ENCODE results near the gene MLST8.
"Not testable (repeated sequence)": the region's sequence is repeated elsewhere in the genome, so short reads cannot be mapped to it uniquely, and the experiment has no call there.

MLST8 gene

GRCh38 chr16:2190659-2191445 is 14.4 kb upstream of the MLST8 start:
- no peak for DNase-seq

- no peak for DNase-seq
Measured at GRCh38 chr16:2191446-2191706, 13.9 kb upstream of the MLST8 start.

GRCh38 chr16:2194166-2194834 is 11.0 kb upstream of the MLST8 start:
- DNase-seq = no peak

- peak; percentile 63 to 70 for DNase-seq
Measured at GRCh38 chr16:2194852-2195321, 10.4 kb upstream of the MLST8 start.

GRCh38 chr16:2195322-2196161 is 9.7 kb upstream of the MLST8 start:
- no peak for DNase-seq

GRCh38 chr16:2196162-2196980 is 8.9 kb upstream of the MLST8 start, which contains the start of gene CASKIN1:
Gene CASKIN1, minus strand, starts transcription at chr16:2196605. Its CDS starts 173 bp downstream, at chr16:2196432.
- peak in 1 of 2 donors; percentile 19 for DNase-seq

- DNase-seq = no peak
Measured at GRCh38 chr16:2196981-2197511, 8.2 kb upstream of the MLST8 start.

- no peak for DNase-seq
Measured at GRCh38 chr16:2197765-2198164, 7.5 kb upstream of the MLST8 start.

- DNase-seq = no peak
Measured at GRCh38 chr16:2198283-2198682, 7.0 kb upstream of the MLST8 start.

GRCh38 chr16:2199095-2199494 is 6.2 kb upstream of the MLST8 start:
- DNase-seq = no peak

- no peak for DNase-seq
Measured at GRCh38 chr16:2199621-2200139, 5.6 kb upstream of the MLST8 start.

- no peak for DNase-seq
Measured at GRCh38 chr16:2200313-2200712, 4.9 kb upstream of the MLST8 start.

GRCh38 chr16:2203119-2203688 is 2.0 kb upstream of the MLST8 start:
- not testable (repeated sequence) for DNase-seq

GRCh38 chr16:2204416-2205103 is 694 bp upstream of the MLST8 start:
- DNase-seq = no peak

- no peak for DNase-seq
Measured at GRCh38 chr16:2205967-2206313, 686 bp downstream of the MLST8 start.

- no peak for DNase-seq
Measured at GRCh38 chr16:2206420-2206779, 1.1 kb downstream of the MLST8 start.

GRCh38 chr16:2206780-2207433 is 1.7 kb downstream of the MLST8 start:
- DNase-seq = no peak

GRCh38 chr16:2207872-2208271 is 2.6 kb downstream of the MLST8 start:
- no peak for DNase-seq

- no peak for DNase-seq
Measured at GRCh38 chr16:2208308-2208707, 3.1 kb downstream of the MLST8 start.

GRCh38 chr16:2208772-2209171 is 3.5 kb downstream of the MLST8 start:
- DNase-seq = no peak
